ENCODE results near the gene TYW3.

The TYW3 gene

GRCh38 chr1:74690364-74690696, 42.6 kb upstream of the TYW3 start:
- no peak for TF ChIP-seq CTCF (IDR thresholded peaks at IDR 0.05; ENCODE audit: low read depth, low read length)
- TF ChIP-seq POLR2A (IDR thresholded peaks at IDR 0.05; ENCODE audit: extremely low read depth, insufficient read length), result no peak
- TF ChIP-seq MAX (IDR thresholded peaks at IDR 0.05; ENCODE audit: low read depth, low read length), result no peak
- TF ChIP-seq MYC (IDR thresholded peaks at IDR 0.05; ENCODE audit: low read depth, low read length), result no peak
- H3K4me3 ChIP-seq (ENCODE audit: low read depth, low read length), result no peak overlapping the region
- no peak for DNase-seq (ENCODE audit: low read depth)

- no peak for TF ChIP-seq MAX (IDR thresholded peaks at IDR 0.05; ENCODE audit: low read depth, low read length)
- no peak for TF ChIP-seq MYC (IDR thresholded peaks at IDR 0.05; ENCODE audit: low read depth, low read length)
- no peak for TF ChIP-seq POLR2A (IDR thresholded peaks at IDR 0.05; ENCODE audit: extremely low read depth, insufficient read length)
- DNase-seq (ENCODE audit: low read depth), result no peak
- no peak overlapping the region for H3K4me3 ChIP-seq (ENCODE audit: low read depth, low read length)
These were observed 42.0 kb upstream of the TYW3 start for GRCh38 chr1:74690909-74691308.

GRCh38 chr1:74693473-74693872, 39.5 kb upstream of the TYW3 start:
- no peak for DNase-seq (ENCODE audit: low read depth)
- H3K4me3 ChIP-seq (ENCODE audit: low read depth, low read length), result no peak overlapping the region
- TF ChIP-seq POLR2A (IDR thresholded peaks at IDR 0.05; ENCODE audit: extremely low read depth, insufficient read length), result no peak

- no peak overlapping the region for H3K4me3 ChIP-seq (ENCODE audit: low read depth, low read length)
- TF ChIP-seq MYC (IDR thresholded peaks at IDR 0.05; ENCODE audit: low read depth, low read length) (no peak), MAX (IDR thresholded peaks at IDR 0.05; ENCODE audit: low read depth, low read length) (no peak), POLR2A (IDR thresholded peaks at IDR 0.05; ENCODE audit: extremely low read depth, insufficient read length) (no peak), CTCF (IDR thresholded peaks at IDR 0.05; ENCODE audit: low read depth, low read length) (no peak)
- no peak for DNase-seq (ENCODE audit: low read depth)
These were observed 35.1 kb upstream of the TYW3 start for GRCh38 chr1:74697832-74698231.

- TF ChIP-seq MYC (IDR thresholded peaks at IDR 0.05; ENCODE audit: low read depth, low read length) (no peak), CTCF (IDR thresholded peaks at IDR 0.05; ENCODE audit: low read depth, low read length) (no peak), POLR2A (IDR thresholded peaks at IDR 0.05; ENCODE audit: extremely low read depth, insufficient read length) (no peak), MAX (IDR thresholded peaks at IDR 0.05; ENCODE audit: low read depth, low read length) (no peak)
- no peak for DNase-seq (ENCODE audit: low read depth)
- H3K4me3 ChIP-seq (ENCODE audit: low read depth, low read length), result no peak overlapping the region
These were observed 33.6 kb upstream of the TYW3 start for GRCh38 chr1:74699331-74699730.

- DNase-seq (ENCODE audit: low read depth), result no peak
- no peak overlapping the region for H3K4me3 ChIP-seq (ENCODE audit: low read depth, low read length)
- TF ChIP-seq CTCF (IDR thresholded peaks at IDR 0.05; ENCODE audit: low read depth, low read length) (no peak), MAX (IDR thresholded peaks at IDR 0.05; ENCODE audit: low read depth, low read length) (no peak), MYC (IDR thresholded peaks at IDR 0.05; ENCODE audit: low read depth, low read length) (no peak), POLR2A (IDR thresholded peaks at IDR 0.05; ENCODE audit: extremely low read depth, insufficient read length) (no peak)
These were observed 29.4 kb upstream of the TYW3 start for GRCh38 chr1:74703386-74704182.
